Amniotic stem cell (primary cell): ENCODE measurements around the gene NOP14.
"Not testable (repeated sequence)": the region's sequence is repeated elsewhere in the genome, so short reads cannot be mapped to it uniquely, and the experiment has no call there.

ENCODE experiments used
- DNase-seq: peaks from one replicate; lab custom pipeline; 2025; lab: John Stamatoyannopoulos, UW

Gene NOP14

DNA sequence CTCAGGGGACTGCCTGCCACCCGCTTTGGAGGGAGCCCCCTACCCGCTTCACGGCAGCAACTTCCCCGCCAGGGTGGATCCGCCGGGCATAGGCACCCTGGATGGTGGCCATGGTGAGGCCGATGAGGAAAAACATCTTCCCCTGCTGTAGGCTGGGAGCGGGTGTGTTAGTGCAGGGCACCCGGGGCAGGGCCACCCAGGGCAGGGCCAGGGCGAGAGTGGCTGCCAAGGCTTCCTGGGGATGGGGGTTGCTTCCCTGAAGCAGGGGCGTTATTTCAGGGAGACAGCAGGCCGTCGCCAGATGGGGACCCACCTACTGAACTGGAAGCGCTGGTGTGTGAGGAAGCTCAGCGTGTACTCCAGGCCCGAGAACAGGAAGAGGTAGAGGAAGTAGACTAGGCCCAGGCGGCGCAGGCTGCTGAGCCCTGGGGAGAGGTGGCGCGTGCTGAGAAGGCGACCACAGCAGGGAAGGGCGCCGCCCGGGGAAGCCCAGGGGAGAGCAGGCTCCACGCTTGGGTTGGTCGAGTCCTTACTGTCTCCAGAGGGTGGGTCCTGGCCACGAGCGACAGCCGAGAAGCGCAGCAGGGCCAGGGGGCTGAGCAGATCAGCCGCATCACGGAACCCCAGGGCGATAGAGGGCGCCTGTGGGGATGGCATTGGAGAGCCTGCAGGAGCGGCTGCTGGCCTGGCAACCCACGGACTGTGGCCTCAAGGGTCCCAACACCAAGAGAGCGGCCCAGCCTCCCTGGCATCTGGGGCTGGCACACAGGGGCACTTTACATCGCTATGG lies 31.5 kb downstream of the NOP14 start:
- DNase-seq = no peak

DNA sequence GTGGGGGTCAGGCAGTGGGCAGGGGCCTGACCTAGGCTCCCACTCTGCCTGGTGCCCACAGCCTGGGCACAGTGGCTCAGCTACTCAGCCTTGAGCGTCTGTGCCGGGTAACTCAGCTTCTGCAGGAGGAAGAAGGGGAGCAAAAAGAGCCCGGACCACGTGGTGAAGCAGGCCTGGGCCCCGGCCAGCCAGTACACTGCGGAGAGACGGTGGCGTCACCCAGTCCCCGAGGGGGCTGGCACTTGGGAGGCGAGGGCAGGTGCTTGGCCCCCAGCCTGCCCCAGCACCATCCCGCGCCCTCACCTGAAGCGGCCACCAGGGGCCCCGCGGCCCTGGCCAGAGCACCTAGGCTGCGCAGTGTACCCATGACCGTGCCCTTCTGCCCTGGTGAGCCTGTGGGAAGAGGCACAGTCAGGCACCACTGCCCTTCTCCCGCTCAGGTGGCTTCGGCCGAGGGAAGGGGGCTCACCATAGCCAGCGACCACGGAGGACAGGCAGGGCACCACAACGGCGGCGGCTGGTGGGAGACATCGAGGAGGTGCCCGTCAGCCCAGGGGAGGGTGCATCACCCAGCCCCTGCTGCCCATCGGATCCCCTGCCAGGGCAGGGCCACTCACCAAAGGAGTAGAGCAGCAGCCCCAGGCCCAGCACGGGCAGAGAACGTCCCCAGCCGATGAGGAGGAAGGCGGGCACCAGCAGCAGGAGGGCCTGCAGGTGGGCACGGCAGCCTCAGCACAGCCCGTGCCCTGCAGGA lies 32.3 kb downstream of the NOP14 start:
- DNase-seq = no peak

DNA sequence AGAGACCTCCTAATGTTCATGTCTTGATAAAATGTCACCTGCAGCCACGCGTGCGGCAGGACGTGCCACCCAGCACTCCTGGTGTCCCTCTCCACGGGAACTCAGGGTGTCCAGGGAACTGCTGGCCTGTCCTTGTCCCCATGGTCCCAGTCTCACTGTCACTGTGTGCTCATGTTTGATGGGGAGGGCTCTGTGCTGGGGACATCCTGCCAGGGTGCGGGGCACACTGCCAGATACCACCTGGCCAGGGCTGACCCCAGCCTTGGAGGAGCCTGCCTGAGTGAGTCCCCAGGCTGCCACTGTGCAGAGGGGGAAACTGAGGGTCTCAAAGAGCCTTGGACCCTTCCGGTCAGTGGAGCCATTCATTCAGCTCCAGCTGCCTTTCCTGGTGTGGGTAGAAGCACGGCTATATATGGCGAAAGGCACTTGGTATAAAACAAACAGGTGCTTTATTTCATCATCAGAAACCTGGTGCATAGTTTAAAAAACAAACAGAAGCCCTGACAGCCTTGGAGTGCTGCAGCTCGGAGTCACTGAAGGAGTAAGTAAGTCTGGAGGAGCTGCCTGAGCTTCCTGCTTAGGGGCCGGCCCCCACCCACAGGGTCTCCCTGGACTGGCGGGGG lies 33.0 kb downstream of the NOP14 start:
- no peak for DNase-seq

DNA sequence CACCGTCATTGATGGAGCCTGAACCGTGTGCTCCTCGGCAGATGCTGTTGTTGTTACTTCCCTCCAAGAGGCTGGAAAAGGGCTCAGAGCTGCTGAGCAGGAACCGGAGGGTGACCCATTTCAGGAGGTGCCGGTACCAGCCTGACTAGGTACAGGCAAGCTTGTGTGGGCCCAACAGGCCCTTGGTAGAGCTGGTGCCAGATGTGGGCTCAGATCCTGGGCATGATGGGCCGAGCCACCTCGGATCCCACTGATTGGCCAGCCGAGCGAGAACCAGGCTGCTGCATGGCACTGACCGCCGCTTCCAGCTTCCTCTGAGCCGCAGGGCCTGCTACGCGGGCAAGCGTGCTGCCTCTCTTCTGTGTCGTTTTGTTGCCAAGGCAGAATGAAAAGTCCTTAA lies 33.7 kb downstream of the NOP14 start:
- DNase-seq = no peak

DNA sequence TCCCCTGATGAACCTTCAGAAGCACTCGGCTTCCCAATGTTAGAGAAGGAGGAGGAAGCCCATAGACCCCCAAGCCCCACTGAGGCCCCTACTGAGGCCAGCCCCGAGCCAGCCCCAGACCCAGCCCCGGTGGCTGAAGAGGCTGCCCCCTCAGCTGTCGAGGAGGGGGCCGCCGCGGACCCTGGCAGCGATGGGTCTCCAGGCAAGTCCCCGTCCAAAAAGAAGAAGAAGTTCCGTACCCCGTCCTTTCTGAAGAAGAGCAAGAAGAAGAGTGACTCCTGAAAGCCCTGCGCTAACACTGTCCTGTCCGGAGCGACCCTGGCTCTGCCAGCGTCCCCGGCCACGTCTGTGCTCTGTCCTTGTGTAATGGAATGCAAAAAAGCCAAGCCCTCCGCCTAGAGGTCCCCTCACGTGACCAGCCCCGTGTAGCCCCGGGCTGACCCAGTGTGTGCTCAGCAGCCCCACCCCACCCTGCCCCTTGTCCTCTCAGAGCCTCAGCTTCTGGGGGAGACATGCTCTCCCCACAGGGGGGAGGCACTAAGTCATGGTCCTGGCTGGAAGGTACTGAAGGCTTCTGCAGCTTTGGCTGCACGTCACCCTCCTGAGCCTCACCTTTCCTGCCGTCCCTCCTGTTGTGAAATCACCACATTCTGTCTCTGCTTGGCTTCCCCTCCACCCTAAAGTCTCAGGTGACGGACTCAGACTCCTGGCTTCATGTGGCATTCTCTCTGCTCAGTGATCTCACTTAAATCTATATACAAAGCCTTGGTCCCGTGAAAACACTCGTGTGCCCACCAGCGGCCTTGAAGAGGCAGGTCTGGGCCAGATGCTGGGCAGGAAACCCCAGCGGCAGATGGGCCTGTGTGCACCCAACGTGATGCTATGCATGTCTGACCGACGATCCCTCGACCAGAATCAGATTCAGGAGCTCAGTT lies 34.7 kb downstream of the NOP14 start:
- DNase-seq = no peak

DNA sequence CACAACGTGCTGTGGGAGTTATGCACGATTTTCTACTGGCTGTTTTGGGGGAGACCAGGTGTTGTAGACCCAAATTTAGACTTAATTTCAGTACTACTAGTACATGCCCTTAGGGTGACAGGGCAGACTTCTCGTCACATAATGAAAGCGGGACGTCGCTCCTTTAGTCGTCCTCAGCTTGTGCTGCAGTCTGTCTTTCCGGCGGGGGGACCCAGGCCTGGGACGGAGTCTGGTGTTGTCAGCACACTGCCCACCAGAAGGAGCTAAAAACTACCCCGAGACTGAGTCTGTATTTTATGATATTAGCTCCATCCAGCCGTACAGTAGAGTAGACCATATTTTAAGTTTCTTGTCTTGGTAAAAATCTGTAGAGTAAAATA lies 35.5 kb downstream of the NOP14 start:
- DNase-seq = no peak

DNA sequence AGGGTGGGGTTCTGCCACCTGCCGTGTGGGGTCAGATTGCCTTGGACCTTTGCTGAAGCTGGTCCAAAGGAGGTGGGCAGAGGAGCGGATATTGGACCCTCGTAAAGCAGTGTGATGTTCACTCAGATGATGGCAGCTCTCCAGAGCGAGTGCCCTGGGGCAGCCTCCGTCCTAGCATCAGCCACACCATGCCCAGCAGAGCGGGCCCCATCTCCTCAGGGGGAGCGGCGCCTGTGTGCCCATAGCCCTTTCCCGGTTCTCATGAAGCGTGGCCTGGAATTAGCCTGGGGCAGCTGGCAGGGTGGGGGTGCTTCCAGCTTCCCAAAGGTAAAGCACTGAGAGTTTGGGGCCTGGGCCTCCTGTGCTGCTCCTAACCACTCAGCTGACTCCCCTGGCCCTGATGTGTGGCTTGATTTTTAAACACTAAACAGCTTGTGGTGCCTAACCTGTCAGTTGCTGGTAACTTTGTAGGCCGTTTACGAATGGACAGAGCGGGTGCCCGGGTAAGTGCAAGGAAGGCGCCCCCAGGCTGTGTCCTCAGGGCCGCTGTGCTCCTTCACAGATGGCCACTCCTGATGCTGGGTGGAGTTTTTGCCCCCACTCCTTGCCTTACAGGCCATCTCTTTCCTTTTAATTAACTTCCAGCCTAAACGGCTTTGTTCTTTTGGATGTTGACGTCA lies 36.0 kb downstream of the NOP14 start:
- DNase-seq = no peak

DNA sequence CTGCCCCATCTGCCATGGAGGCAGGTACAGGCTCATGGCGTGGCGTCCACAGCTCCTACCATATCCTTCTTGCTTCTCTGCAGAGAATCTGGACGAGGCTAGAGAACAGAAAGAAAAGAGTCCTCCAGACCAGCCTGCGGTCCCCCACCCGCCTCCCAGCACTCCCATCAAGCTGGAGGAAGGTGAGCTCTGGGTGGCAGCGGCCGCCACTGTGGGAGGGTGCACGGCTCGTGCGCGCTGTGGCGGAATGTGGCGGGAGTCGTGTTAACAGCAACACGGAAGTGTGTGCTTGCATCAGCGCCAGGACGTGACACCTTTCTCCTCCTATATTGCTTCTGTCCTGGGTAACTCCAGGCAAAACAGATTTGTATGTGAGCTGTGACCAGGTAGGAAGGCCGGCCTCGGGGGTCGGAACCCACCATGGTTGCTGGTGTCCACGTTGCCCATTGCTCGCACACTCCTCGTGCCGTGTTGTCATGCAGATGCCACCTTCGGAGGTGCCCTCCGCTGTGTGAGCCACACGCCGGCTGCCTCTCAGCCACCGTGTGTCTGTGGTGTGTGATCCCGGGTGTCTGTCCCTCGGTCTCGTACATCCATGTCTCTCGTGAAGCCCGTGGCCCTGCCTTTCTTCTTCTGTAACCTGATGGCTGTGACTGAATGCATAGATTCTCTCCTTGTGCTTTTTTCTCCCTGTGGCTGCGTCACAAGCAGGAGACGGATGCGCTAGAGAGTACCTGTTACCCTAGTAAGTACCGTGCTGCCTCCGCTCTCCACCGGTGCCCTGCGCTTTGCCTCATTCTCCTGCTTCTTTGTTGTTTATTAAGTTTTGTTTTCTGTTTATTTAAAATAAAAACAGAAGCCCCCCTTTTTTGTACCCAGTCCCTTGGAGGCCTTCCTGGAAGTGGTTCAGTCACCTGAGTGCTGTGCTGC lies 37.0 kb downstream of the NOP14 start:
- no peak for DNase-seq

DNA sequence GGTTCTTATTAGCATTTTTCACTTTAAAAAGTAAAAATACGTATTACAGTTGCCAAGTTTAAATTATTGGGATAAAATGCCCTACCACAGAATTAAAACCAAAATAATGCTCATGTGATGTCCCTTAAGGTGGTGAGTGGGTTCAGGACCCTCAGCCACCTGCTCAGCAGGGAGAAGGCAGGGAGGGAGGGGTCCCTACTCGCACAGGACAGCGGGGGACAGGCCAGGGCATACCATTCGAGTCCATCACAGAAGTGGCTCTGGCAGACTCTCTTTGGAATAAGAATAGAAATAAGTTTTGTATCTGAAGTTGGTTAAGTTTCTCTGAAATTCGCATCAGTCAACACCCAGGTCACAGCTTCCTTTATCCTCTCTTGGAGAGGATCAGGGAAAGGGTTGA lies 37.7 kb downstream of the NOP14 start:
- DNase-seq = no peak

DNA sequence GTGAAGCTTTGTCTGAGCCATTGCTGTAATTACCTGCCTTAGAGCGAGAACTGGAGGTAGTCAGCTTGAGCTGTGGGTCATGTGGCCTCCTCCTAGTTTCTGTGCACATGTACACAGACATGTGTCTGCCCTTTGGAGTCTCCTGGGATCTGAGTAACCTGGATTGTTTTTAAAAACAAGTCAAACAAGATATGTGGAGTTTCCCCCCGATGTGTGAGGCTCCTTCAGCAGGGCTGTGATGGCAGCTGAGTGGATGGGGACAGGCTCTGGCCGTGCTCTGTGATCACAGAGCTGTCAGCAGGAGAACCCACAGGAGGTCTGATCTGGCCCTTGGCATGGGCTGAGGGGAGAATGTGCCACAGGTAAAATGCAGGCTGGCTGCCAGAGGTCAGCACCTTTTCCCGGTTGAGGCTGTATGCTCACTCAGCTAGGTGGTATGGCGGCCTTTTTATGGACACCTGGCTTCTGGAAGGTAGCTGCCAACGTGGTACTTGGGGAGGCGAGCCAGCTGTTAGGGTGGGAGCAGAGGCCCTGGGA lies 38.4 kb downstream of the NOP14 start:
- no peak for DNase-seq

DNA sequence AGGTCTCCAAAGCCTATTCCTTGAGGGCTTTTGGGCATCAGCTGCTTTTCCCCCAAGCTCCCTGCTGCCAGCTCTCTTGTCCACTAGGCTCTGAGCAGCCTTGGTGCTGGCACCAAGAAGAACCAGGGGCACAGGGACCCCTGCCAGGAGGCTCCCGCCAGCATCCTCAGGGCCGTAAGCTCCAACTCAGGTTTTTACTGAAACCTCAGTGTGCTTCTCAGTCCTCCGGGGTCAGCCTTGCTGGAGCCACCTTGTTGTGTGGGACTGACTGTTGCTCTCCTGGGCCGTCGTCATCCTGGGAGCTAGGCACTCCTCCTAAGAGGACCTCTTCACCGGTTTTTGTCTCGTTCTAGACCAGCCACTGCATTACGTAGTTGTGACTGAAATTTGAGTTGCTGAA lies 38.9 kb downstream of the NOP14 start:
- DNase-seq = no peak

DNA sequence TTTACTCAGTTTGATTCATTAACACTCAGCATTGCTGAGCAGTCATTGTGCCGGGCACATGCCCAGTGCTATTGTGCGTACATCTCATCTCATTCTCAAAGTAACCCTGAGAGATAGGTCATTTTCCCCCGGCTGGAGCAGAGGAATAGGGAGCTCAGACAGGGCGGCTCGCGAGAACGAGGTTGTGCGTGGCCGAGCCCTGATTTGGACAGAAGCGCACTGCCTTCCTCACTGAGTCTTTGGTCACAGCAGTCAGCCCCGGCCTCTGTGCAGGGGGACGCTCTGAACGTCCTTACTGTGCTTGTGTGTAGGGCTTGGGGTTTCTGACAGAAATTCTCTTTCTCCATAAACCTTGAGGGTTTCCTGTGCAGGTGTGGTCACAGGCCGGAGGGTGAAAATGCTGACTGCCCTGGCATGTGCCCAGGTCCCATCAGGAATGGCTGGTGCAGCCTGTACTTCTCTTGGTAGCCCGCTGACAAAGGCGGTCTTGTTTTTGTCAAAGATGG lies 39.5 kb downstream of the NOP14 start:
- DNase-seq = no peak

DNA sequence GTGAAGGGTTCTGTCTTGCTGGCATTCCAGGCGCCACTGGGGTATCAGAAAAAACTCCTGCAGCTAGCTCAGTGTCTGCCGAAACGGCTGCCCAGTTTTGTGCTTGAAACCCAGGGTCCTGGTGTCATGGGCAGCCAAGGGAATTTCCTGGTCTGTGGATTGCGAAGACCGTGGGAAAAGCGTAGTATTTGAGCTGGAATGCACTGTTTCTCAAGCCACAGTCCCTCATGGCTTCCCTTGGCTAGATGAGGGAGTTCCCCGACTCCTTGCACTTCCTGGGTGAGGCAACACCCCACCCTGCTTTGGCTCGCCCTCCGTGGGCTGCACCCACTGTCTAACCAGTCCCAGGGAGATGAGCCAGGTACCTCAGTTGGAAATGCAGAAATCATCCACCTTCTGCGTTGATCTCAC lies 40.1 kb downstream of the NOP14 start:
- no peak for DNase-seq

DNA sequence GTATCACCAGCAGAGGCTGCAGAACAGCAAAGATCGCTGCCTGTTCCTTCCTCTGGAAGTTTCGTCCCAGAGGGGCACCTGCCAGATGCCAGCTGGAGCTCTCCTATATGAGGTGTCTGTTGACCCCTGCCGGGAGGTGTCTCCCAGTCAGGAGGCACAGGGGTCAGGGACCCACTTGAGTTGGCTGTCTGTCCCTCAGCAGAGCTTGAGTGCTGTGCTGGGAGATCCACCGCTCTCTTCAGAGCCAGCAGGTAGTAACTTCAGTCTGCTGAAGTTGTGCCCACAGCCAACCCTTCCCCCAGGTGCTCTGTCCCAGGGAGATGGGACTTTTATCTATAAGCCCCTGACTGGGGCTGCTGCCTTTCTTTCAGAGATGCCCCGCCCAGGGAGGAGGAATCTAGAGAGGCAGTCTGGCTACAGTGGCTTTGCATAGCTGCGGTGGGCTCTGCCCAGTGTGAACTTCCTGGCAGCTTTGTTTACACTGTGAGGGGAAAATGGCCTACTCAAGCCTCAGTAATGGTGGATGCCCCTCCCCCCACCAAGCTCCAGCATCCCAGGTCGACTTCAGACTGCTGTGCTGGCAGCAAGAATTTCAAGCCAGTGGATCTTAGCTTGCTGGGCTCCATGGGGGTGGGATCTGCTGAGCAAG lies 40.6 kb downstream of the NOP14 start:
- not testable (repeated sequence) for DNase-seq

DNA sequence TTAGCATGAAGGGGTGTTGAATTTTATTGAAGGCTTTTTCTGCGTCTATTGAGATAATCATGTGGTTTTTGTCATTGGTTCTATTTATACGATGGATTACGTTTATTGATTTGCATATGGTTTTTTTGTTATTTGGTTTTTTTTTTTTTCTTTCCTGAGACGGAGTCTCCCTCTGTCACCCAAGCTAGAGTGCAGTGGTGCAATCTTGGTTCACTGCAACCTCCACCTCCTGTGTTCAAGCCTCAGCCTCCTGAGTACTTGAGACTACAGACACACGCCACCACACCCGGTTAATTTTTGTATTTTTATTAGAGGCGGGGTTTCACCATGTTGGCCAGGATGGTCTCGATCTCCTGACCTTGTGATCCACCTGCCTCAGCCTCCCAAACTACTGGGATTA lies 44.5 kb downstream of the NOP14 start:
- DNase-seq = not testable (repeated sequence)

DNA sequence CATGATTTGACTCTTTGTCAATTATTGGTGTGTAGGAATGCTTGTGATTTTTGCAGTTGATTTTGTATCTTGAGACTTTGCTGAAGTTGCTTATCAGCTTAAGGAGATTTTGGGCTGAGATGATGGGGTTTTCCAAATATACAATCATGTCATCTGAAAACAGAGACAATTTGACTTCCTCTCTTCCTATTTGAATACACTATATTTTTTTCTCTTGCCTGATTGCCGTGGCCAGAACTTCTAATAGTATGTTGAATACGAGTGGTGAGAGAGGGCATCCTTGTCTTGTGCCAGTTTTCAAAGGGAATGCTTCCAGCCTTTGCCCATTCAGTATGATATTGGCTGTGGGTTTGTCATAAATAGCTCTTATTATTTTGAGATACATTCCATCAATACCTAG lies 44.9 kb downstream of the NOP14 start:
- DNase-seq = not testable (repeated sequence)

DNA sequence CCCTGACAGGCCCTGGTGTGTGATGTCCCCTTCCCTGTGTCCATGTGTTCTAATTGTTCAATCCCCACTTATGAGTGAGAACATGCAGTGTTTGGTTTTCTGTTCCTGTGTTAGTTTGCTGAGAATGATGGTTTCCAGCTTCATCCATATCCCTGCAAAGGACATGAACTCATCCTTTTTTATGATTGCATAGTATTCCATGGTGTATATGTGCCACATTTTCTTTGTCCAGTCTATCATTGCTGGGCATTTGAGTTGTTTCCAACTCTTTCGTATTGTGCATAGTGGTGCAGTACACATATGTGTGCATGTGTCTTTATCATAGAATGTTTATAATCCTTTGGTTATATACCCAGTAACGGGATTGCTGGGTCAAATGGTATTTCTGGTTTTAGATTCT lies 46.5 kb downstream of the NOP14 start:
- not testable (repeated sequence) for DNase-seq

DNA sequence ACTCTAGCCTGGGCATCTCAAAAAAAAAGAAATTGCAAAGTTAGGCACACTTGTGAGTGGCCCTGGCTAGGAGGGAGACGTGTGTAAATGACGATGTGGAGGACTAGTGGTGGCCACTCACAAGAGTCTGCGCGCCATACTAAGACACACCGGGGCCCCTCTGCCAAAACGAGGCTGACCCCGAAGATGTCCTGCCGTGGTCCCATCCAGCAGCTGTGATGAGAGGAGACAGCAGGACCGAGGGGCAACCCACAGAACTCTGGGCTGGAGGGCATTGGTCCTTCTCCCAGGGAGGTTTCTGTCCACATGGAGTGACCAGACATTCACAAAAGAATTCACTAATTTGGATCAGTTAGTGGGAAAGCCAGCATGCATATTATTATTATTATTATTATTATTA lies 47.4 kb downstream of the NOP14 start:
- no peak for DNase-seq
